HCT116 (cell line): ENCODE data around the gene COL23A1. TPM values are rescaled to one million over a fixed set of nuclear protein-coding genes. Genes with fewer than 3 reads are reported as not detected.

Source experiments
- ATAC-seq: fragments of 200-7000 bp; cut with Tn5 transposase; 2 replicates; pipeline ENCODE4 v1.9.1; 2020; ENCODE audit warnings: mild to moderate bottlenecking, moderate library complexity
- BruUV-seq: library from RNA; stranded (reverse); fragments of 400-500 nt; replicated peaks from 2 replicates; lab custom pipeline; 2021; lab: Mats Ljungman, UMichigan
- CTCF ChIA-PET: fragments of 300-600 bp; sonication (Branson Sonifier 250); formaldehyde crosslinking; loops from one replicate; lab custom pipeline; 2021; ENCODE audit warnings: antibody characterized with exemption; lab: Charles Lee
- POLR2A ChIA-PET: fragments of 300-600, 350-600 bp; sonication (Branson Sonifier 250); formaldehyde crosslinking; loops from one replicate; lab custom pipeline; 2021; ENCODE audit warnings: antibody characterized with exemption; lab: Charles Lee
- RAD21 ChIA-PET, 2 experiments: fragments of 300-600 bp; sonication (Branson Sonifier 250); formaldehyde crosslinking; loops; one replicate each; lab custom pipeline; 2023; ENCODE audit warnings: low total read pairs in 2 of 2; ENCODE audit not compliant: uncharacterized antibody in 2 of 2, unreplicated experiment in 2 of 2, low non-redundant PET in 1 of 2; lab: Charles Lee
- DNase-seq: peaks from one replicate; pipeline ENCODE4 v3.0.0-alpha.2; 2010; ENCODE audit warnings: low read depth, low spot score
- H2AFZ ChIP-seq: fragments of 200-600 bp; shearing (Covaris generic), sonication (generic); 2 replicates; pipeline ENCODE4 v1.6.1; 2017; ENCODE audit warnings: low read depth, mixed run types, mixed read lengths, antibody characterized with exemption, low read length; ENCODE audit not compliant: poor library complexity, severe bottlenecking
- H3K27ac ChIP-seq: 2 replicates; pipeline ENCODE4 v1.5.1; 2012; ENCODE audit warnings: low read depth, low read length
- H3K27me3 ChIP-seq: fragments of 200-600 bp; sonication (generic); 2 replicates; pipeline ENCODE4 v1.6.1; 2016; ENCODE audit warnings: mixed run types, low read length, mixed read lengths; ENCODE audit not compliant: insufficient read depth
- H3K36me3 ChIP-seq, 2 experiments: fragments of 200-500 bp in 1 of 2; fragments of 200-600 bp in 1 of 2; sonication (Bioruptor generic) in 1 of 2; sonication (generic) in 1 of 2; 2 replicates each; pipeline versions ENCODE4 v1.5.1 to v1.6.1; 2014 to 2016; ENCODE audit warnings: low read length in 2 of 2, inconsistent platforms in 1 of 2, mixed read lengths in 1 of 2, mixed run types in 1 of 2; ENCODE audit not compliant: insufficient read depth in 2 of 2, control insufficient read depth in 1 of 2
- H3K4me1 ChIP-seq, 2 experiments: fragments of 200-600 bp in 1 of 2; sonication (generic) in 1 of 2; 2 replicates each; pipeline versions ENCODE4 v1.5.1 to v1.6.1; 2012 to 2017; ENCODE audit warnings: low read length in 2 of 2, inconsistent platforms in 1 of 2, mild to moderate bottlenecking in 1 of 2, mixed read lengths in 1 of 2, mixed run types in 1 of 2, moderate library complexity in 1 of 2; ENCODE audit not compliant: insufficient read depth in 2 of 2, control insufficient read depth in 1 of 2
- H3K4me2 ChIP-seq: fragments of 200-600 bp; sonication (generic); 2 replicates; pipeline ENCODE4 v1.6.1; 2017; ENCODE audit warnings: mixed run types, low read length, mixed read lengths
- H3K4me3 ChIP-seq, 2 experiments: fragments of 200-600 bp in 1 of 2; sonication (generic) in 1 of 2; replicated peaks in 1 of 2; 2 replicates each; pipeline ENCODE4 v1.5.1; 2011 to 2016; ENCODE audit warnings: low read length in 2 of 2, control low read depth in 1 of 2, low read depth in 1 of 2, mild to moderate bottlenecking in 1 of 2, mixed read lengths in 1 of 2, mixed run types in 1 of 2
- H3K79me2 ChIP-seq: fragments of 200-600 bp; sonication (generic); 2 replicates; pipeline ENCODE4 v1.6.1; 2017; ENCODE audit warnings: mild to moderate bottlenecking, mixed run types, low read length, moderate library complexity, mixed read lengths; ENCODE audit not compliant: insufficient read depth
- H3K9ac ChIP-seq: fragments of 200-600 bp; sonication (generic); 2 replicates; pipeline ENCODE4 v1.6.1; 2016; ENCODE audit warnings: low read length, mixed read lengths
- H3K9me2 ChIP-seq: fragments of 200-600 bp; sonication (generic), shearing (Covaris generic); 2 replicates; pipeline ENCODE4 v1.6.1; 2017; ENCODE audit warnings: mixed run types, mild to moderate bottlenecking, moderate library complexity; ENCODE audit not compliant: insufficient read depth
- H3K9me3 ChIP-seq, 2 experiments: fragments of 200-500 bp in 1 of 2; fragments of 200-600 bp in 1 of 2; sonication (Bioruptor generic) in 1 of 2; sonication (generic) in 1 of 2; 2 replicates each; pipeline ENCODE4 v1.6.1; 2014 to 2017; ENCODE audit warnings: low read length in 2 of 2, mixed read lengths in 2 of 2, inconsistent platforms in 1 of 2, low read depth in 1 of 2, mild to moderate bottlenecking in 1 of 2, mixed run types in 1 of 2, moderate library complexity in 1 of 2; ENCODE audit not compliant: control insufficient read depth in 1 of 2, insufficient read depth in 1 of 2
- H4K20me1 ChIP-seq: fragments of 200-600 bp; sonication (generic), shearing (Covaris generic); 2 replicates; pipeline ENCODE4 v1.6.1; 2017; ENCODE audit warnings: mixed run types, mild to moderate bottlenecking, moderate library complexity; ENCODE audit not compliant: insufficient read depth
- SIN3A ChIP-seq: IDR thresholded peaks from 2 replicates; pipeline ENCODE4 v1.6.1; 2012; ENCODE audit warnings: low read depth
- intact Hi-C: fragments of 100-400 bp; cut with micrococcal nuclease; formaldehyde crosslinking; loops from 2 replicates; pipeline ENCODE4 v1.10.0; 2022
- total RNA-seq: library from RNA; stranded (reverse); gene quantifications from one replicate; pipeline ENCODE4 v1.2.1, GENCODE V29; 2021; ENCODE audit not compliant: unreplicated experiment
- TF ChIP-seq, protein P1 (sequence below): IDR thresholded peaks from 2 replicates; pipeline ENCODE4 v1.6.1; 2012; ENCODE audit warnings: low read depth
- TF ChIP-seq, protein P2 (sequence below), 3 experiments: fragments of 200-600 bp in 1 of 3; sonication (generic) in 1 of 3; IDR thresholded peaks in 2 of 3; conservative IDR thresholded peaks in 1 of 3; 2 replicates each; pipeline ENCODE4 v1.5.1; 2012 to 2017; ENCODE audit warnings: low read depth in 2 of 3, low read length in 2 of 3, antibody characterized with exemption in 1 of 3, borderline replicate concordance in 1 of 3, control low read depth in 1 of 3, mild to moderate bottlenecking in 1 of 3, mixed read lengths in 1 of 3, mixed run types in 1 of 3, moderate library complexity in 1 of 3; ENCODE audit not compliant: insufficient read depth in 1 of 3

The COL23A1 gene
- total RNA-seq, 1 experiment from 2014 or later: not detected

DNA sequence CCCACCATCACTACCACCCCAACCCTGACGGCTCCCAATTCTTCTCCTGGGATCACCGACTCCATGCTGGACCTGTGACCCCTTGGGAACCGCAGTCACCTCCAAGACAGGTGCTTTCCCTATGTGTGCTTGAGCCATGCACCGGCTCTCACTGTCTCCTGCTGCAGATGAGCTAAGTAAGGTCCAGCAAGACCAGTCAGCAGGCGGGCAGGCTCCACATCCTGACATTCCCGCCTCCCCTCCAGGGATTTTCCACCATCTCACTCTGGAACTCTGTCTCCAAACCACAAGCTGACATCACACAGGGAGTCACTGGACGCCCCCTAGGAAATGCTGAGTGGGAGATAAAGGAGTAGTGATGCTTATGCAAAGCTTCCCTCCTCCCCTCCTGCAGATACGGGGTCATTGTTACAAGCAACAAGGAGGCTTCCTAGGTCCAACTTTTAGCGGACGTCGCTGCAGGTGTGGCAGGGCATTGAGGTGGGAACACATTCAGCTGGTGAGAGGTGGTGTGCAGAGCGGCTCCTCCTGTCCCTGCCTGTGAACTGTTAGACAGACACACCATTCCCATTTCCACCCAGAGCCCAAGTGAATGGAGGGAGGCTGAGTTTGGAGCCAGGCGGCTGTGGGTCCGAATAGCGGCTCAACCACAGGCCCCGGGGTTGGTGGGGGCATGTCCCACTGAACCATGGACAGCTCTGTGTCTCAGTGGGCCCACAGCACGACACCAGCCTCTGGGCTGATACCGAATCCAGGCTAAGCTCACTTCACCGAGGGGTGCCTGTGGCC is 228.3 kb downstream of the COL23A1 start:
- no peaks in the 10 kb centered on the region for H3K9me3 ChIP-seq
- no peak overlapping the region for H3K4me2 ChIP-seq
- POLR2A ChIA-PET: no interaction called here
- H3K9ac ChIP-seq: no peak overlapping the region
- H3K4me1 ChIP-seq: no peaks in the 10 kb centered on the region
- CTCF ChIA-PET: no interaction called here
- TF ChIP-seq, protein P1, sequence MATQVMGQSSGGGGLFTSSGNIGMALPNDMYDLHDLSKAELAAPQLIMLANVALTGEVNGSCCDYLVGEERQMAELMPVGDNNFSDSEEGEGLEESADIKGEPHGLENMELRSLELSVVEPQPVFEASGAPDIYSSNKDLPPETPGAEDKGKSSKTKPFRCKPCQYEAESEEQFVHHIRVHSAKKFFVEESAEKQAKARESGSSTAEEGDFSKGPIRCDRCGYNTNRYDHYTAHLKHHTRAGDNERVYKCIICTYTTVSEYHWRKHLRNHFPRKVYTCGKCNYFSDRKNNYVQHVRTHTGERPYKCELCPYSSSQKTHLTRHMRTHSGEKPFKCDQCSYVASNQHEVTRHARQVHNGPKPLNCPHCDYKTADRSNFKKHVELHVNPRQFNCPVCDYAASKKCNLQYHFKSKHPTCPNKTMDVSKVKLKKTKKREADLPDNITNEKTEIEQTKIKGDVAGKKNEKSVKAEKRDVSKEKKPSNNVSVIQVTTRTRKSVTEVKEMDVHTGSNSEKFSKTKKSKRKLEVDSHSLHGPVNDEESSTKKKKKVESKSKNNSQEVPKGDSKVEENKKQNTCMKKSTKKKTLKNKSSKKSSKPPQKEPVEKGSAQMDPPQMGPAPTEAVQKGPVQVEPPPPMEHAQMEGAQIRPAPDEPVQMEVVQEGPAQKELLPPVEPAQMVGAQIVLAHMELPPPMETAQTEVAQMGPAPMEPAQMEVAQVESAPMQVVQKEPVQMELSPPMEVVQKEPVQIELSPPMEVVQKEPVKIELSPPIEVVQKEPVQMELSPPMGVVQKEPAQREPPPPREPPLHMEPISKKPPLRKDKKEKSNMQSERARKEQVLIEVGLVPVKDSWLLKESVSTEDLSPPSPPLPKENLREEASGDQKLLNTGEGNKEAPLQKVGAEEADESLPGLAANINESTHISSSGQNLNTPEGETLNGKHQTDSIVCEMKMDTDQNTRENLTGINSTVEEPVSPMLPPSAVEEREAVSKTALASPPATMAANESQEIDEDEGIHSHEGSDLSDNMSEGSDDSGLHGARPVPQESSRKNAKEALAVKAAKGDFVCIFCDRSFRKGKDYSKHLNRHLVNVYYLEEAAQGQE: no peak
- no peak for TF ChIP-seq SIN3A
- TF ChIP-seq, protein P2, sequence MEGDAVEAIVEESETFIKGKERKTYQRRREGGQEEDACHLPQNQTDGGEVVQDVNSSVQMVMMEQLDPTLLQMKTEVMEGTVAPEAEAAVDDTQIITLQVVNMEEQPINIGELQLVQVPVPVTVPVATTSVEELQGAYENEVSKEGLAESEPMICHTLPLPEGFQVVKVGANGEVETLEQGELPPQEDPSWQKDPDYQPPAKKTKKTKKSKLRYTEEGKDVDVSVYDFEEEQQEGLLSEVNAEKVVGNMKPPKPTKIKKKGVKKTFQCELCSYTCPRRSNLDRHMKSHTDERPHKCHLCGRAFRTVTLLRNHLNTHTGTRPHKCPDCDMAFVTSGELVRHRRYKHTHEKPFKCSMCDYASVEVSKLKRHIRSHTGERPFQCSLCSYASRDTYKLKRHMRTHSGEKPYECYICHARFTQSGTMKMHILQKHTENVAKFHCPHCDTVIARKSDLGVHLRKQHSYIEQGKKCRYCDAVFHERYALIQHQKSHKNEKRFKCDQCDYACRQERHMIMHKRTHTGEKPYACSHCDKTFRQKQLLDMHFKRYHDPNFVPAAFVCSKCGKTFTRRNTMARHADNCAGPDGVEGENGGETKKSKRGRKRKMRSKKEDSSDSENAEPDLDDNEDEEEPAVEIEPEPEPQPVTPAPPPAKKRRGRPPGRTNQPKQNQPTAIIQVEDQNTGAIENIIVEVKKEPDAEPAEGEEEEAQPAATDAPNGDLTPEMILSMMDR (IDR thresholded peaks at IDR 0.05 in 2 of 3, conservative IDR thresholded peaks at IDR 0.05 in 1 of 3; ENCODE audit: borderline replicate concordance in 1 of 3, insufficient read depth in 1 of 3, low read depth in 2 of 3, low read length in 2 of 3): no peak
- TF ChIP-seq, all 23 proteins: peak for 0
- H4K20me1 ChIP-seq: no peaks in the 10 kb centered on the region
- H3K27ac ChIP-seq: no peak overlapping the region
- no peaks in the 10 kb centered on the region for H3K9me2 ChIP-seq
- no peak overlapping the region for H2AFZ ChIP-seq
- no peak for DNase-seq
- intact Hi-C loops: no loop called here
- no peak for ATAC-seq
- no peaks in the 10 kb centered on the region for H3K36me3 ChIP-seq
- peaks cover 6% of the 10 kb centered on the region; the same call in 1 of the 2 replicates for H3K27me3 ChIP-seq
- H3K79me2 ChIP-seq: no peaks in the 10 kb centered on the region
- RAD21 ChIA-PET: no interaction called here
- H3K4me3 ChIP-seq: no peak overlapping the region
- no TSS peak for BruUV-seq
